Stimulated activated CD4-positive, alpha-beta T cell treated with anti-CD3 and anti-CD28 coated beads, TNF-alpha, amount 100 ng/mL, for 24 hours (primary cell): ENCODE measurements around the gene CLIC4.
"Not testable (repeated sequence)": the region's sequence is repeated elsewhere in the genome, so short reads cannot be mapped to it uniquely, and the experiment has no call there.

ENCODE experiments used
- DNase-seq, 3 experiments: peaks; one replicate each; pipeline ENCODE4 v3.0.0-alpha.2; 2020; ENCODE audit warnings: low read depth in 3 of 3

The CLIC4 gene

DNA sequence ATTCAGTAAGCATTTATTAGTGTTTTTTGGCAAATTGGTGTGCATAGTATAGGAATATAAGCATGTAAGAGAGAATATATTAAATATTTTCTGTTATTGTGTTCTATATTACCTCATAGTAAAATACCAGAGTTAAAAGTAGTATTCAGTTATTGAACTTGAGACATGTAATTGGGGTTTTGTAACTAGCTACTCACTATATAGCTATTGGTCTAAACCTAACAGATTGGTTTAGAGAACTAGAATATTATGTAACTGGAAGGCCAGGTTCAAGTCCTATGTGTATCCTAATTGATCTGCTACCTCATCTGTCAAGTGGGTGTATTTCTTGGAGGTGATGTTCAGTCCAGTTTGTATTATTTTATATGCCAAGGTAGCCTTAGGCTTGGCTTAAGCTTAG, 26.3 kb downstream of the CLIC4 start:
- DNase-seq: no peak

DNA sequence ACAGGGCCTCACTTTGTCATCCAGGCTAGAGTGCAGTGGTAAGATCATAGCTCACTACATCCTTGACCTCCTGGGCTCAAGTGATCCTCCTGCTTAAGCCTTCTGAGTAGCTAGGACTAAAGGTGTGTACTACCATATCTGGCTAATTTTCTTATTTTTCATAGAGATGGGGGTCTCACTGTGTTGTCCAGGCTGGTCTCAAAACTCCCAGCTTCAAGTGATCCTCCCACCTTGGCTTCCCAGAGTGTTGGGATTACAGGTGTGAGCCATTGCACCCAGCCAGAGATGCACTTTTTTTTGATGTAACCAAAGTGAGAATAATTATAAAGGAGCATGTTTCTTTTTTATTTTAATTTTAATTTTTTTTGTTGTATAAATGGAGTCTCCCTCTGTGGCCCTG, 28.4 kb downstream of the CLIC4 start:
- DNase-seq: no peak

DNA sequence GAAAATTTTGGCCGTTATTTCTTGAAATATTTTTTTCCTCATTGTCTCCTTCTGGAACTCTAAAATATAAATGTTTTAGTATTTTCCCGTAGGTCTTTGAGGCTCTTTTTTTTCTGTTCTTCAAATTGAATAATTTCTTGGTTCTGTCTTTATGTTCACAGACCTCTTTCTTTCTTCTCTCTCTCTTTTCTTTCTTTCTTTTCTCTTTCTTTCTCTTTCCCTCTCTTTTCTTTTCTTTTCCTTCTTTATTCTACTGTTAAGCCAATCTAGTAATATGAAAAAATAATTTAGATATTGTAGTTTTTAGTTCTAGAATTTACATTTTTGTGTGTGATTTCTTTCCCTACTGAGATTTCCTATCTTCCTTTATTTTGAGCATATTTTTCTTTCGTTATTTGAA, 30.1 kb downstream of the CLIC4 start:
- no peak for DNase-seq

DNA sequence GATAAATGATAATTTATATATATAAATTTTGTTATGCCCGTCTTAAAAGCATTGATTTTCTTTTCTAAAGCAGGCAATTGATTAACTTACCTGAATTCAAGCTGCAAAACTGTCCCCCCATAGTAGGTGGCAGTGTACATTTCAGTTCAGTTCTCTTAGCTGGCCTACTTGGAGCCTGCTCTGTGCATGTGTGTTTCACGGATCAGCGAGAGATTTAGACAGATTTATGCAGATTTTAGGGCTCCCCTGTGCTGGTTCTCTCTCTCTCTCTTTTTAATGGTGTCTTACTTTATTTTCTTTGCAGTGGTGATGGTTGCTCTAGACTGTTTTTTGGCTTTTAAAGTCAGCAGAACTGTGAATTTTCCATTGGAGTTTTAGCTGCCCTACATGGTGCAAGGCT, 30.7 kb downstream of the CLIC4 start:
- DNase-seq: no peak

DNA sequence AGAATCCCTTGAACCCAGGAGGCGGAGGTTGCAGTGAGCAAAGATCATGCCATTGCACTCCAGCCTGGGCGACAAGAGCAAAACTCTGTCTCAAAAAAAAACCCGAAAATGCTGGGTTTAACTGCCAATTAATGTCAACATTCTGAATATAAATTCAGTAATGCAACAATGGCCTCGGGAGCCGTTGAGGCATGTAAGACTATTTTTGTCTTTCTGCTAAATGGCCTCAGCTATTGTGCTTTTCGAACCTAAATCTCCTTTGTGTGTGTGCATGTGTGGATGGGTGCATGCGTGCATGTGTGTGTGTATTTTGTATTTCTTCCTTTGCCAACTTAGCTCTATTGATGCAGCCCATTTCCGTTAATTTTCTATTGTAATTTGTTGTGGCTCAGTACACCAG, 31.6 kb downstream of the CLIC4 start:
- DNase-seq: no peak

DNA sequence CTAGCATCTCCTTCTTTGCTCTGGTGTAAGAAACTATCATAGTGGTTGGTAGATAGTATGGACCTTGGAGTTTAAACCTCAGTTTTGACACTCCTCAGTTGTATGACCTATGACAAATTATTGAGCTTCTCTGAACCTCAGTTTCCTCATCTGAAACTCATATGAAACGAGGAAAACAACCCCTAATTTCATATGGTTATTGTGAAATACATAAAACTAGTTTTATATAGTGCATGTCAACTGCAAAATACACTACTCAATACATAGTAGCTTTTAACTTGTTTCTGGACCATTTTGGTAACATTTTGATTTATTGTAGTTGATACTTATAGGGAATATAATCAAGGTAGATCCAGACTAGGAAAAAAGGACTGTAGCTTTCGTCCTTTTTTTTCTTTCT, 32.9 kb downstream of the CLIC4 start:
- no peak for DNase-seq

DNA sequence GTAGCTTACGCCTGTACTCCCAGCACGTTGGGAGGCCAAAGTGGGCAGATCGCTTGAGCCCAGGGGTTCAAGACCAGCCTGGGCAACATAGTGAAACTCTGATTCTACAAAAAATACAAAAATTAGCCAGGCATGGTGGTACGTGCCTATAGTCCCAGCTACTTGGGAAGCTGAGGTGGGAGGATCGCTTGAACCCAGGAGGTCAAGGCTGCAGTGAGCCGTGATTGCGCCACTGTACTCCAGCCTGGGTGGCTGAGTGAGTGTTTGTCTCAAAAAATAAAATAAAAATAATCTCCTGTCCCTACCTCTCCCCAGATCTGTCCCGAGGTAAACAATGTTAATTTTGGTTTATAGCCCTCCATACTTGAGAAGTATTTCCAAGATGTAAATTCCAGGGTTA, 34.0 kb downstream of the CLIC4 start:
- not testable (repeated sequence) for DNase-seq

DNA sequence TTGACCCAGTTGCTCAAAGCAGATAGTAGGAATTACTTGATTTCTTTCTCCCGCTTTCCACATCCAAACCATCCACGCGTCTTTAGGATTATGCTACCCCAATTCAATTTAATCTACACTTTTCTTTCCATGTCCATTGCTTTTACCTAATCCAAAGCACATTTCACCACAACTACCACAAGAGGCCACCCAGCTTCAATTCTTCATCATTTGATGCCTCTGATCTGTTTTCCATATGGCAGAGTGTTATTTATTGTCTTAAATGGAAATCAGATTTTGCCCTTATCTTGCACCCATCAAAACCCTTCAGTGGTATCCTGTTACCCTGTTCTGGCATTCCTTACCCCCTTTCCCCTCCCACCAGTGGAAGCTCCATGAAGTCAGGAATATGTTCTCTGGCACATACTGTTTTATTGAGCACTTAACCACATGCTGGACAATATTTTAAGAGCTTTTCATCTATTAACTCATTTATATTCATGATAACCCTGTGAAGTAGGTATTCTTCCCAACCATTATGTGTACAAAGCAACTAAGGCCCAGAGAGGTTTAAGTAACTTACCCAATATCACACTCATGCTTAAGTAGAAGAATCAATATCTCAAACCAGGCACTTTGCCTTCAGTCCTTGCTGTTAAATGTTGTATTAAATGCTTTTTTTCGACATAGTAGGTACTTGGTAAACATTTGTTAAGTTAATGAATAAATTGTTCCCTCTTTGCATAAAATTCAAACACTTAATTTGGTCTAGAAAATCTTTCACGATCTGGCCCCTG, 34.6 kb downstream of the CLIC4 start:
- no peak for DNase-seq

DNA sequence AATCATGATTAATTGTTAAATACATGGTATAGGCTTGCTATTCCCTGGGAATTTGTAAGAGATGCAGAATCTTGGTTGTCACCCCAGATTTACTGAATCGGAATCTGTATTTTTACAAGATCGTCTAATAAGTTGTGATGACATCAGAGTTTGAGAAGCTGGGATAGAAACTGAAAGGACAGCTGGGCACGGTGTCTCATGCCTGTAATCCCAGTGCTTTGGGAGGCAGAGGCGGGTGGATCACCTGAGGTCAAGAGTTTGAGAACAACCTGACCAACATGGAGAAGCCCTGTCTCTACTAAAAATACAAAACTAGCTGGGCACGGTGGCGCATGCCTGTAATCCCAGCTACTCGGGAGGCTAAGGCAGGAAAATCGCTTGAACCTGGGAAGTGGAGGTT, 35.4 kb downstream of the CLIC4 start:
- not testable (repeated sequence) for DNase-seq

DNA sequence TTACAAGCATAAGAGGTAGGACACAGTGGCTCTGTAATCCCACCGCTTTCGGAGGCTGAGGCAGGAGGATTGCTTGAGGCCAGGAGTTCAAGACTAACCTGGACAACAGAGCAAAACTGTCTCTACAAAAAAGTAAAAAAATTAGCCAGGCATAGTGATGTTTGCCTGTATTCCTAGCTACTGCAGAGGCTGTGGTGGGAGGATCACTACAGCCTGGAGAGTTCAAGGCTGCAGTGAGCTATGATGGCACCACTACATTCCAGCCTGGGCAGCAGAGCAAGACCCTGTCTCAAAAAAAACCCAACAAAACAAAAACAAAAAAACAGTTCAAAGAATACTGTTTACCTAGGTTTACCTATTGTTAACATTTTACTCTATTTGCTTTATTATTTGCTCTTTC, 37.4 kb downstream of the CLIC4 start:
- DNase-seq: no peak

DNA sequence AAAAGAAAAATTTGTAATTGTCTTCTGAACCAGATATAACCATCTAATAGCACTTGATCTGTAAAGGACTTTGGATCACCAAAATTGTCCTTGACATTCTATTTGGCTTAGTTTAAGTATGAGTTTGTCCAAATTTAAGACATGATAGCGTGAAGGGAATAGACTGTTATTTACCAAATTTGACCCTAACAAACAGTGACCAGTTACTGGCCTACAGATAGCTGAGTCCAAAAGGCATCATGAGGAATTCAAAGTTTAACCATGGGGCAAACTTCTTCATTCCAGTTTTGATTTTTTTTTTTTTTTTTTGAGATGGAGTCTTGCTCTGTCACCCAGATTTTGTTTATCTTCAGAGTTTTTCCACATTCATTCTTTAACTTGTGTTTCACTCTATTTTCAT, 38.5 kb downstream of the CLIC4 start:
- DNase-seq: no peak

DNA sequence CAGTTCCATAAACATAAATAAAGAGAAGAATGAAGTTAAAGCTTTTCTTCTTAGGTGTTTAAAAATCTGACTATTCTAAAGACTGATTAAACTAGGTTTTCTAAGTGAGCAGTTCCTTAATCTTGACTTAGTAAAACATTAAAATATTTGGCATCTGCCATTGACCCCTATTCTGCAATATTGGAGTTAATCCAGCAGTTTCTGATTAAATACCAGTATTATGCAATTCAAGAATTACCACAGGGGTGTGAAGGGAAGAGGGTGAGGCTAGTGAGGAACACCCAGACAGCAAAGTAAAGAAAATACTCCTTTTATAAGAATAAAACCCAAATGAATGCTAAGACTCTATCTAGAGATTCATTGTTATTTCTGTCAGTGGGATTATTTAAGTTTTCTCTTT, 40.9 kb downstream of the CLIC4 start:
- DNase-seq: no peak

DNA sequence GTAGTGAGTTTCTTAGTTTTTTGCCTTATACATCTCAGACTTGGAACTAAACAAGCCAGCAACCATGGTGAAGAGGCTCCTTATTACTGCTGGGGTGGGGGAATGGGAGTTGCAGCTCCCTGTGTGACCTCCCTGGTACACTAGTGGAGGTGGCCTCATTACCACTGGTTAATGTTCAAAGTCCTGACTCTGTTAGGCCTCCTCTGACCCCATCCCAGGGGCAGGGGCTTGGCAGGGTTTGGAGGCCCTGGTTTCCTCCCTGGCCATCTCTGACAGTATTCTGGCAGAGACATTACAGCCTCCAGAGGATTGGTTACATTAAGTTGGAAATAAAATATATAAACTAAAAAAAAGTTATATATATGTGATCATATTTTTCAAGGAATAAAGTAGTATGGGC, 45.2 kb downstream of the CLIC4 start:
- DNase-seq: no peak

DNA sequence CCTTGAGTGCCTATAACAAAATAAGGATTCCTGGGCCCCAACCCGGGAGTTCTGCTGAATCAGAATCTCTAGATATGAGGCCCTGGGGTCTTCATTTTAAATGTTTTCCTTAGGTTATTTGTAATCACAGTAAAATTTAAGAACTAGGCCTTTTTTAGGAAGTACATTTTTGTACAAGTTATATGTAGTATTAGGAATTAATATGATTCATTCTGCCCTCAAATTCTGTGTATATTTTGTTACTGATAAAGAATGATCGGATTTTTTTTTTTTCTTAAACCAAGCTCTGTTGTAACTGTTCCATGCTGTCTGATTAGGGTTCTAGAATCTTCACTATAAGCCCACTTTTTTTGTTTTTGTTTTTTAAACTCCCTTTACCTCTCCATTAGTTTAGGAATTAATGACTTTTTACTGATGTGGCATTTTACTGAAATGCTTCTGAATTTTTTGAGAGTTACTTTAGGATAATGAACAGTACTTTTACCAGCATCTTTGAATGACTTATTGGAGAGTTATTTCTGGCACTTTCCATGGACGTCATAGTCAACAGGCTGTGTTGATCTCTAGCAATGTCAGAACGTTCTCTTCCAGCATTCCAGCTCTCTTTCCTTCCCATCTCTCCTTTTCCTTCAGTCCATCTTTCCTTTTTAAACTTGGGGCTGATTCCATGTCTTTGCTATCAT, 48.3 kb downstream of the CLIC4 start:
- no peak for DNase-seq

DNA sequence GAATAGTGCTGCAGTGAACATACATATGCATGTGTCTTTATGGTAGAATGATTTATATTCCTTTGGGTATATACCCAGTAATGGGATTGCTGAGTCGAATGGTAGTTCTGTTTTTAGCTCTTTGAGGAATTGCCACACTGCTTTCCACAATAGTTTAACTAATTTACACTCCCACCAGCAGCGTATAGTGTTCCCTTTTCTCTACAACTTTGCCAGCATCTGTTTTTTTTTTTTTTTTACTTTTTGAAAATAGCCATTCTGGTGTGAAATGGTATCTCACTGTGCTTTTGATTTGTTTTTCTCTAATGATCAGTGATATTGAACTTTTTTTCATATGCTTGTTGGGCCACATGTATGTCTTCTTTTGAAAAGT, 48.9 kb downstream of the CLIC4 start:
- DNase-seq: not testable (repeated sequence)

DNA sequence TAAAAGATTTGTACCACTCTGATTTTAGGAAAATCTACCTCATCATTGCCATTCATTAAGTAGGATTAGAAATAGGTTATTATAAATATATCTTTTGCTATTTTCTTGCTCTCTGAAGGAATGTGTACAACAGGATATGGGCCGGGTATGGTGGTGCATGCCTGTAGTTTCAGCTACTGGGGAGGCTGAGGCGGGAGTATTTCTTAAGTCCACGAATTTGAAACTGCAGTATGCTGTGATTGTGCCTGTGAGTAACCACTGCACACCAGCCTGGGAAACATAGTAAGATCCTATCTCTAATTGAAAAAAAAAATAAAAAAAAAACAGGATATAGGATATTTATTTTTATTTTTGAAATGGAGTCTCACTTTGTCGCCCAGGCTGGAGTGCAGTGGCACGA, 50.0 kb downstream of the CLIC4 start:
- no peak for DNase-seq

DNA sequence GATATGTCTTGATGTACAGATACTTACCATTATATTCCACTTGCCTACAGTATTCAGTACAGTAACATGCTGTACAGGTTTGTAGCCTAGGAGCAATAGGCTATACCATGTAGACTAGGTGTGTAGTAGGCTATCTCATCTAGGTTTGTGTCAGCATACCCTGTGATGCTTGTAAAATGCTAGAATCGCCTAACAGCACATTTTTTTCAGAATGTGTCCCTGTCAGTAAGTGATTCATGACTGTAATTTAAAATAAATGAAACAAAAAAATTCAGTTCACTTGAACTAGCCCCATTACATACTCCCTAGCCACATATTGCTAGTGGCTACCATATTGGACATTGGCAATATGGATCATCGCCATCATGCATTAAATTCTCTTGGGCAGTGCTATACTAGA, 51.3 kb downstream of the CLIC4 start:
- DNase-seq: no peak

DNA sequence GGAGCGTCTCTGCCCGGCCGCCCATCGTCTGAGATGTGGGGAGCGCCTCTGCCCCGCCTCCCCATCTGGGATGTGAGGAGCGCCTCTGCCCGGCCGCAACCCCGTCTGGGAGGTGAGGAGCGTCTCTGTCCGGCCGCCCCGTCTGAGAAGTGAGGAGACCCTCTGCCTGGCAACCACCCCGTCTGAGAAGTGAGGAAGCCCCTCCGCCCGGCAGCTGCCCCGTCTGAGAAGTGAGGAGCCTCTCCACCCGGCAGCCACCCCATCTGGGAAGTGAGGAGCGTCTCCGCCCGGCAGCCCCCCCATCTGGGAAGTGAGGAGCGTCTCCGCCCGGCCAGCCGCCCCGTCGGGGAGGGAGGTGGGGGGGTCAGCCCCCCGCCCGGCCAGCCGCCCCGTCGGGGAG, 54.0 kb downstream of the CLIC4 start:
- not testable (repeated sequence) for DNase-seq

DNA sequence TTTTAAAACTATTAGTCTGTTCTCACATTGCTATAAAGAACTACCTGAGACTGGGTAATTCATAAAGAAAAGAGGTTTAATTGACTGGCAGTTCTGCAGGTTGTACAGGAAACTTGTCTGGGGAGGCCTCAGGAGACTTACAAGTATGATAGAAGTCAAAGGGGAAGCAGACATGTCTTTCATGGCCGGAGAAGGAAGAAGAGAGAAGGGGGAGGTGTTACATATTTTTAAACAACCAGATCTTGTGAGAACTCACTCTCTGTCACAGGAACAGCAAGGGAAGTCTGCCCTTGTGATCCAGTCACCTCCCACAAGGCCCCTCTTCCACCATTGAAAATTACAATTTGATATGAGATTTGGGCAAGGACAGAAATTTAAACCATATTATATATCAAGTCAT, 55.9 kb downstream of the CLIC4 start:
- no peak for DNase-seq

DNA sequence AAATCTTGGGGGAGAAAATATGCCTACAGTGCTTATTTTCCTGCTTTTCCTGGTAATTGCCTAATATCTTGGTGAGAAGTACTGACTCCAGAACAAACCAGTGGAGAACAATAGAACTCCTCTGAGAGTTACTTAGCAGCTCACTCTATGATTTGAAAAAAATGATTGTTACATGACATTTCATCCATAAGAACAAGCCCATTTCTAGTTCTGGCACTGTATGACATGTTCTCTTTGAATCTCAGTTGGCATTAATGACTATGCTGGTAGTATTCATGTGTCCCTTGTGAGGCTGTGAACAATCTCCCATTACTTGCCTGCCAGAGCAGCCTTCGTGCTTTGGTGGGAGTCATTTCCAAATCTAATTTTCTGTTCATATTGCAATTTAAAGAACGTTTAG, 58.0 kb downstream of the CLIC4 start:
- no peak for DNase-seq

DNA sequence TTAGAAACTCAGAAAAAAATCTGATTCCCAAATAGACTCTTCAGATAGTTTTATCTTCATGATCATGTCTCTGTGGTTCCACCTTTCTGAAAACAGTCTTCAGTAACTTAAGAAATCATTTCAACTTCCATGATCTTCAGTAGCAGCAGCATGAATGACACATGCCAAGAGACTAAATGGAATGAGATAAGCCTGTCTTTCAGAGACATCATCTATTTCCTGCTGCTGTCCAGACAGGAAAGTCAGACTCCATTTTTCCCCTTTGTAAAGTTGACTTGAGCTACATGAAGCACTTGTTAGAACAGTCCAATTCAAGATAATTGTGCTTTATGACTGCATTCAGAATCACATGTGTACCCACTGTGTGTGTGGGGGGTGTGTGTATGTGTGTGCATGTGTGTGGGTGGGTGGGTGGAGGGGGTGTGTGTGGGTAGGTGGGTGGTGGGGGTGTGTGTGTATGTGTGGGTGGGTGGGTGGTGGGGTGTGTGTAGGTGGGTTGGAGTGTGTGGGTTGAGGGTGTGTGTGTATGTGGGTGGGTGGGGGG, 58.8 kb downstream of the CLIC4 start:
- no peak for DNase-seq

DNA sequence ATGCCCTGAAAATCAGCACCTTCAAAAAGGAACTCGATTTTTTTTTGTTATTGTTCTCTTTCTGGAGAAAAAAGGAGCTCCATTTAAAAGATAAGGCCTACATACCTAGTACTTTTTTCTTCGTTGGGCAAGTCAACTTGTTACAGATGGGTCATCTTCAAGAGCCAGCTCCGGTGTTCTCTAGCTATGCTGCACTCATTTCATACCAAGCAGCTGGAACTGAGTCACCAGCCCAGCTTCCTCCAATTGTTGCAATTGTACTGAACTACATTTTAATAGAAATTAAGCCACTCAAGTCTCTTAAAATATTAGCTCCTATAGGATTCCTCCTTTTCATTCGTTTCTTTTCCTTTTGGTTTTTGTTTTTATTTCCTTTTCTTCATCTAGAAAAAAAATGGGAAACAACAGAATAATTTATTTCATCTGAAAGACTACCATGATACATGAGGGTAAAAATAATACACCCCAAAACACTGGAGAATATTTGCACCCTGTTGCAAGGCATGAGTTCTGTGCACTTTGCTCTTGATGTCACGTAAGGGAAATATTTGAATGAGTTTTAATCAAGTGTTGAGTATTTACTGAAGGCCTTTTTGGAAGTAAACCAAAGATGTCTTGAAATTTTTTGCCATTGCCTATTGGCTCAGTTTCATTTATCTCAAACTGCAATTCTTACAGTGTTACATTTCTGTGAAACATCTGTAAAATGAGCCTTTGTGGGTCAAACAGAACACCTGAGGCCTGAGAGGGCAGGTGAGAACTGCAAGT, 60.5 kb downstream of the CLIC4 start:
- no peak for DNase-seq

DNA sequence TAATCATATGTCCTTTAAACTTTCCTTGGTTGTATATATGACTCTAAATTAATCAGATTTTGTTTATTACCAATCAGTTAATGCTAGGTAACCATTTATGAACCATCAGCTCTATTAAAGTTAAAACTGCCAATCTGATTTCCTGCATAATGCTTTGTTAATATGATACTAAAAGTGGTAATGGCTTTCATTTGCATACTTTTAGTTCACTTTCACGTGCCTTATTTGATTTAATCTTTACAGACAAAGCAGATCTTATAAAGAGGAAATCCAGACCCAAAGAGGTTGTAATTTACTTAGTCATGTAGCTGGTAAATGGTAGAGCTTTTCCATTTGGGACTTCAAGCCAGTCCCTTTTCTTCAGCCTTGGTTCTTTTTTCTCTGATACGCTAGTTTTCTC, 61.3 kb downstream of the CLIC4 start:
- DNase-seq: no peak
